Subcutaneous abdominal adipose tissue (tissue), 5 donors: ENCODE data around the gene PTPRJ.

Experiments
- H3K27ac ChIP-seq: one replicate; pipeline ENCODE4 v1.7.0; 2013; ENCODE audit warnings: low read depth, mild to moderate bottlenecking, inconsistent platforms, low read length, moderate library complexity
- H3K27me3 ChIP-seq, 5 donors: one replicate each; pipeline ENCODE4 v1.7.0; 2013; ENCODE audit warnings: low read length in 5 of 5, inconsistent platforms in 1 of 5; ENCODE audit not compliant: control insufficient read depth in 5 of 5, insufficient read depth in 4 of 5
- H3K36me3 ChIP-seq, 5 donors: one replicate each; pipeline ENCODE4 v1.7.0; 2013; ENCODE audit warnings: low read length in 5 of 5; ENCODE audit not compliant: control insufficient read depth in 5 of 5, insufficient read depth in 5 of 5
- H3K4me1 ChIP-seq, 5 donors: one replicate each; pipeline ENCODE4 v1.7.0; 2013; ENCODE audit warnings: low read length in 5 of 5, mild to moderate bottlenecking in 3 of 5, moderate library complexity in 1 of 5; ENCODE audit not compliant: control insufficient read depth in 5 of 5, insufficient read depth in 5 of 5
- H3K4me3 ChIP-seq, 5 donors: one replicate each; pipeline ENCODE4 v1.7.0; 2013; ENCODE audit warnings: low read length in 5 of 5, low read depth in 1 of 5
- H3K9ac ChIP-seq, 5 donors: one replicate each; pipeline ENCODE4 v1.7.0; 2013; ENCODE audit warnings: low read length in 5 of 5, mild to moderate bottlenecking in 4 of 5, moderate library complexity in 3 of 5
- H3K9me3 ChIP-seq, 5 donors: one replicate each; pipeline ENCODE4 v1.7.0; 2013; ENCODE audit warnings: low read length in 5 of 5; ENCODE audit not compliant: control insufficient read depth in 5 of 5
- donor health status: healthy.
- donor health status: healthy.
- donor health status: healthy.
- donor health status: healthy.
- donor health status: healthy.

PTPRJ gene

GRCh38 chr11:48141475-48142122 lies 161.2 kb downstream of the PTPRJ start:
- no peak overlapping the region for H3K4me3 ChIP-seq
- H3K36me3 ChIP-seq = peaks cover 8 to 64% (median 33%) of the 10 kb centered on the region in 5 donors
- H3K9me3 ChIP-seq = no peaks in the 10 kb centered on the region
- no peaks in the 10 kb centered on the region for H3K27me3 ChIP-seq
- H3K4me1 ChIP-seq = peaks cover 0 to 4% (median 0%) of the 10 kb centered on the region in 5 donors
- no peak overlapping the region for H3K27ac ChIP-seq
- H3K9ac ChIP-seq = no peak overlapping the region

GRCh38 chr11:48142889-48143288 lies 162.5 kb downstream of the PTPRJ start:
- no peak overlapping the region for H3K27ac ChIP-seq
- H3K27me3 ChIP-seq = no peaks in the 10 kb centered on the region
- no peaks in the 10 kb centered on the region for H3K9me3 ChIP-seq
- H3K4me1 ChIP-seq = peaks cover 0 to 4% (median 0%) of the 10 kb centered on the region in 5 donors
- no peak overlapping the region for H3K9ac ChIP-seq
- H3K4me3 ChIP-seq = no peak overlapping the region
- H3K36me3 ChIP-seq = peaks cover 10 to 67% (median 34%) of the 10 kb centered on the region in 5 donors

GRCh38 chr11:48148749-48149148 lies 168.4 kb downstream of the PTPRJ start:
- no peak overlapping the region for H3K4me3 ChIP-seq
- peaks cover 12 to 55% (median 30%) of the 10 kb centered on the region in 5 donors for H3K36me3 ChIP-seq
- H3K27ac ChIP-seq = no peak overlapping the region
- H3K27me3 ChIP-seq = no peaks in the 10 kb centered on the region
- H3K4me1 ChIP-seq = no peaks in the 10 kb centered on the region
- peaks cover 0 to 4% (median 2%) of the 10 kb centered on the region in 5 donors for H3K9me3 ChIP-seq
- H3K9ac ChIP-seq = no peak overlapping the region

GRCh38 chr11:48150213-48150612 lies 169.9 kb downstream of the PTPRJ start:
- Histone ChIP-seq H3K4me1 (no peaks in the 10 kb centered on the region), H3K27ac (no peak overlapping the region), H3K4me3 (no peak overlapping the region), H3K9me3 (peaks cover 0 to 7% (median 4%) of the 10 kb centered on the region in 5 donors), H3K36me3 (peaks cover 14 to 55% (median 31%) of the 10 kb centered on the region in 5 donors), H3K27me3 (no peaks in the 10 kb centered on the region), H3K9ac (no peak overlapping the region)

- H3K4me3 ChIP-seq = no peak overlapping the region
- no peak overlapping the region for H3K27ac ChIP-seq
- peaks cover 22 to 51% (median 28%) of the 10 kb centered on the region in 5 donors for H3K36me3 ChIP-seq
- no peaks in the 10 kb centered on the region for H3K4me1 ChIP-seq
- H3K9ac ChIP-seq = no peak overlapping the region
- no peaks in the 10 kb centered on the region for H3K27me3 ChIP-seq
- H3K9me3 ChIP-seq = peaks cover 0 to 7% (median 4%) of the 10 kb centered on the region in 5 donors
Measured at GRCh38 chr11:48154151-48154550, 173.8 kb downstream of the PTPRJ start.

GRCh38 chr11:48161951-48162884 lies 181.9 kb downstream of the PTPRJ start:
- H3K27ac ChIP-seq = no peak overlapping the region
- no peak overlapping the region for H3K9ac ChIP-seq
- peaks cover 9 to 45% (median 17%) of the 10 kb centered on the region in 5 donors for H3K36me3 ChIP-seq

GRCh38 chr11:48162885-48163268 lies 182.5 kb downstream of the PTPRJ start:
- Histone ChIP-seq H3K27me3 (no peaks in the 10 kb centered on the region), H3K4me1 (no peaks in the 10 kb centered on the region), H3K27ac (no peak overlapping the region), H3K9ac (no peak overlapping the region), H3K9me3 (no peaks in the 10 kb centered on the region), H3K36me3 (peaks cover 5 to 40% (median 17%) of the 10 kb centered on the region in 5 donors), H3K4me3 (no peak overlapping the region)

More at GRCh38 chr11:48161951-48162884, 181.9 kb downstream of the PTPRJ start:
- Histone ChIP-seq H3K4me1 (no peaks in the 10 kb centered on the region), H3K27me3 (no peaks in the 10 kb centered on the region), H3K9me3 (no peaks in the 10 kb centered on the region), H3K4me3 (no peak overlapping the region)

- H3K27ac ChIP-seq = no peak overlapping the region
- no peaks in the 10 kb centered on the region for H3K27me3 ChIP-seq
- H3K4me1 ChIP-seq = no peaks in the 10 kb centered on the region
- H3K36me3 ChIP-seq = peaks cover 5 to 40% (median 20%) of the 10 kb centered on the region in 5 donors
- H3K9me3 ChIP-seq = no peaks in the 10 kb centered on the region
- H3K9ac ChIP-seq = no peak overlapping the region
- H3K4me3 ChIP-seq = no peak overlapping the region
Measured at GRCh38 chr11:48163360-48164100, 183.2 kb downstream of the PTPRJ start.

- Histone ChIP-seq H3K27ac (no peak overlapping the region), H3K27me3 (no peaks in the 10 kb centered on the region), H3K36me3 (peaks cover 5 to 43% (median 20%) of the 10 kb centered on the region in 5 donors), H3K9ac (no peak overlapping the region), H3K4me1 (peaks cover 0 to 6% (median 0%) of the 10 kb centered on the region in 5 donors), H3K4me3 (no peak overlapping the region), H3K9me3 (no peaks in the 10 kb centered on the region)
Measured at GRCh38 chr11:48164836-48165235, 184.5 kb downstream of the PTPRJ start.
